Medulla oblongata (tissue), 1 donor: ENCODE measurements around the gene KRT82.
A peak's percentile ranks its signal among the peaks of the same experiment; 100 is the strongest.
"Not testable (repeated sequence)": the region's sequence is repeated elsewhere in the genome, so short reads cannot be mapped to it uniquely, and the experiment has no call there.

ENCODE experiments used
- DNase-seq: peaks from one replicate; pipeline ENCODE4 v3.0.0-alpha.2; 2015; ENCODE audit errors: extremely low spot score

KRT82 gene

GRCh38 chr12:52405922-52406385, at the start of gene KRT82:
Gene KRT82, minus strand, starts transcription at chr12:52406335. Its CDS starts 58 bp downstream, at chr12:52406277.
- DNase-seq, result no peak

GRCh38 chr12:52455821-52456220, 49.7 kb upstream of the KRT82 start:
- no peak for DNase-seq

- DNase-seq, result peak; percentile 66
These were observed 48.5 kb upstream of the KRT82 start for GRCh38 chr12:52454411-52455201.

GRCh38 chr12:52452101-52452500, 46.0 kb upstream of the KRT82 start, which contains the start of gene KRT6B:
Gene KRT6B, minus strand, starts transcription at chr12:52452146. Its CDS starts 68 bp downstream, at chr12:52452078.
- DNase-seq, result peak; percentile 12

- no peak for DNase-seq
These were observed 42.1 kb upstream of the KRT82 start for GRCh38 chr12:52448228-52448627.

- not testable (repeated sequence) for DNase-seq
These were observed 41.1 kb upstream of the KRT82 start for GRCh38 chr12:52447196-52447595.

GRCh38 chr12:52446367-52447045, 40.4 kb upstream of the KRT82 start:
- no peak for DNase-seq

- DNase-seq, result no peak
These were observed 39.7 kb upstream of the KRT82 start for GRCh38 chr12:52445876-52446275.

GRCh38 chr12:52444647-52445595, 38.8 kb upstream of the KRT82 start:
- DNase-seq, result no peak

GRCh38 chr12:52443966-52444365, 37.8 kb upstream of the KRT82 start:
- no peak for DNase-seq

- DNase-seq, result no peak
These were observed 36.5 kb upstream of the KRT82 start for GRCh38 chr12:52442600-52443061.

- no peak for DNase-seq
These were observed 35.3 kb upstream of the KRT82 start for GRCh38 chr12:52441320-52441911.

GRCh38 chr12:52440821-52441319, 34.7 kb upstream of the KRT82 start:
- no peak for DNase-seq

GRCh38 chr12:52439845-52440244, 33.7 kb upstream of the KRT82 start:
- no peak for DNase-seq

- DNase-seq, result no peak
These were observed 33.3 kb upstream of the KRT82 start for GRCh38 chr12:52439420-52439819.

GRCh38 chr12:52438305-52439301, 32.5 kb upstream of the KRT82 start:
- no peak for DNase-seq

GRCh38 chr12:52437508-52437907, 31.4 kb upstream of the KRT82 start:
- DNase-seq, result no peak

GRCh38 chr12:52436828-52437474, 30.8 kb upstream of the KRT82 start:
- no peak for DNase-seq
